CD14-positive monocyte (primary cell): ENCODE measurements around the gene PRDM10. TPM values are rescaled to one million over a fixed set of nuclear protein-coding genes. Genes with fewer than 3 reads are reported as not detected.

Experiments used
- DNase-seq, 3 donors: peaks; one replicate each; pipeline ENCODE4 v3.0.0-alpha.2; 2011 to 2022
- H2AFZ ChIP-seq: 2 replicates; pipeline ENCODE4 v1.6.0; 2012; ENCODE audit warnings: mild to moderate bottlenecking, low read depth, low read length, inconsistent platforms; ENCODE audit not compliant: insufficient read depth, poor library complexity, severe bottlenecking
- H3K27ac ChIP-seq, 2 donors: 1 replicate in 1 of 2; 2 replicates in 1 of 2; pipeline ENCODE4 v1.5.1; 2012 to 2013; ENCODE audit warnings: low read length in 2 of 2, control low read depth in 1 of 2, inconsistent platforms in 1 of 2, low read depth in 1 of 2, mild to moderate bottlenecking in 1 of 2
- H3K27me3 ChIP-seq, 2 donors: one replicate each; pipeline versions ENCODE4 v1.6.0 to v1.6.1; 2011 to 2013; ENCODE audit warnings: low read length in 2 of 2; ENCODE audit not compliant: control insufficient read depth in 2 of 2, insufficient read depth in 2 of 2
- H3K36me3 ChIP-seq, 2 donors: replicated peaks in 1 of 2; 1 replicate in 1 of 2; 2 replicates in 1 of 2; pipeline versions ENCODE4 v1.5.1 to v1.6.1; 2012 to 2013; ENCODE audit warnings: low read length in 2 of 2, control low read depth in 1 of 2, inconsistent platforms in 1 of 2, mild to moderate bottlenecking in 1 of 2; ENCODE audit not compliant: insufficient read depth in 2 of 2, control insufficient read depth in 1 of 2
- H3K4me1 ChIP-seq, 2 donors: 1 replicate in 1 of 2; 2 replicates in 1 of 2; pipeline versions ENCODE4 v1.5.1 to v1.6.1; 2012 to 2013; ENCODE audit warnings: low read length in 2 of 2, control low read depth in 1 of 2, inconsistent platforms in 1 of 2, mild to moderate bottlenecking in 1 of 2, moderate library complexity in 1 of 2; ENCODE audit not compliant: insufficient read depth in 2 of 2, control insufficient read depth in 1 of 2
- H3K4me2 ChIP-seq: replicated peaks from 2 replicates; pipeline ENCODE3; 2012; ENCODE audit warnings: low read length, moderate library complexity, mild to moderate bottlenecking; ENCODE audit not compliant: poor library complexity, severe bottlenecking; ENCODE audit errors: extremely low read depth
- H3K4me3 ChIP-seq, 3 experiments: fragments of 200-600 bp in 1 of 3; sonication (generic) in 1 of 3; replicated peaks in 1 of 3; 1 replicate in 2 of 3; 2 replicates in 1 of 3; pipeline ENCODE4 v1.5.1; 2011 to 2013; ENCODE audit warnings: low read length in 3 of 3, mild to moderate bottlenecking in 3 of 3, control low read depth in 2 of 3, low read depth in 2 of 3, inconsistent platforms in 1 of 3, moderate library complexity in 1 of 3
- H3K79me2 ChIP-seq: 2 replicates; pipeline ENCODE4 v1.6.0; 2012; ENCODE audit warnings: mild to moderate bottlenecking, control low read depth, inconsistent platforms, low read length, moderate library complexity; ENCODE audit not compliant: insufficient read depth
- H3K9ac ChIP-seq: 2 replicates; pipeline ENCODE4 v1.6.0; 2017; ENCODE audit warnings: low read length, mild to moderate bottlenecking; ENCODE audit not compliant: insufficient read depth, poor library complexity, severe bottlenecking
- H3K9me3 ChIP-seq, 2 donors: replicated peaks in 1 of 2; 1 replicate in 1 of 2; 2 replicates in 1 of 2; pipeline versions ENCODE4 v1.5.1 to v1.6.1; 2012 to 2013; ENCODE audit warnings: low read length in 2 of 2, control low read depth in 1 of 2; ENCODE audit not compliant: control insufficient read depth in 1 of 2, insufficient read depth in 1 of 2
- H4K20me1 ChIP-seq: 2 replicates; pipeline ENCODE4 v1.6.0; 2012; ENCODE audit warnings: mild to moderate bottlenecking, low read length, control low read depth, moderate library complexity; ENCODE audit not compliant: insufficient read depth
- H3K27ac Mint-ChIP-seq, 7 donors: one replicate each; pipeline ENCODE4 v1.8.0; 2020; ENCODE audit warnings: mild to moderate bottlenecking in 7 of 7, mixed read lengths in 7 of 7, moderate library complexity in 6 of 7, inconsistent platforms in 2 of 7
- H3K27me3 Mint-ChIP-seq, 3 donors: one replicate each; pipeline ENCODE4 v1.8.0; 2021 to 2022; ENCODE audit warnings: low read depth in 3 of 3, mild to moderate bottlenecking in 3 of 3, mixed read lengths in 3 of 3, moderate library complexity in 3 of 3, inconsistent platforms in 1 of 3
- H3K36me3 Mint-ChIP-seq, 2 donors: one replicate each; pipeline ENCODE4 v1.8.0; 2020; ENCODE audit warnings: mixed read lengths in 2 of 2, inconsistent platforms in 1 of 2, mild to moderate bottlenecking in 1 of 2
- H3K4me1 Mint-ChIP-seq: one replicate; pipeline ENCODE4 v1.8.0; 2020; ENCODE audit warnings: mild to moderate bottlenecking, mixed read lengths
- H3K4me3 Mint-ChIP-seq, 2 donors: one replicate each; pipeline ENCODE4 v1.8.0; 2020; ENCODE audit warnings: mild to moderate bottlenecking in 2 of 2, mixed read lengths in 2 of 2, moderate library complexity in 1 of 2
- H3K9me3 Mint-ChIP-seq, 7 donors: one replicate each; pipeline ENCODE4 v1.8.0; 2020 to 2022; ENCODE audit warnings: mixed read lengths in 7 of 7, mild to moderate bottlenecking in 6 of 7, moderate library complexity in 6 of 7, inconsistent platforms in 2 of 7
- CTCF ChIP-seq: fragments of 200-600 bp; IDR thresholded peaks from one replicate; pipeline ENCODE4 v1.8.0; 2022; ENCODE audit warnings: antibody characterized with exemption, mild to moderate bottlenecking
- WGBS: methylation state at CpG from one replicate; pipeline ENCODE4 v1.1.5; 2013; ENCODE audit warnings: missing lambda C conversion rate; ENCODE audit not compliant: insufficient coverage; 5-methylcytosine and 5-hydroxymethylcytosine counted together
- intact Hi-C, 2 donors: fragments of 100-400 bp; cut with micrococcal nuclease; formaldehyde crosslinking; loops; one replicate each; pipeline versions ENCODE4 v1.15.0 to v1.15.1; 2023
- polyA plus RNA-seq, 3 donors: library from polyadenylated mRNA; depleted of rRNA in 1 of 3; unstranded in 2 of 3; stranded (reverse) in 1 of 3; fragments of 300-500 nt in 2 of 3; fragments of >200 nt in 1 of 3; fragmentation: Illumina TruSeq in 2 of 3; gene quantifications; 1 replicate in 2 of 3; 2 replicates in 1 of 3; pipeline ENCODE4 v1.2.3, GENCODE V29; 2012 to 2021

PRDM10 gene
- polyA plus RNA-seq, 3 donors = 0.64 to 5.6 (median 1.1) TPM

GRCh38 chr11:129856036-129856435 is 146.6 kb downstream of the PRDM10 start:
- no peak for DNase-seq
- WGBS = 94% methylated on average over 5 of the region's 8 CpGs
- H3K4me2 ChIP-seq = no peak overlapping the region
- H3K27me3 ChIP-seq = no peaks in the 10 kb centered on the region
- H2AFZ ChIP-seq = no peak overlapping the region
- no peaks in the 10 kb centered on the region for H3K9me3 ChIP-seq
- H3K9ac ChIP-seq = no peak overlapping the region
- peaks cover 8 to 17% of the 10 kb centered on the region in 2 donors for H3K36me3 Mint-ChIP-seq
- no peaks in the 10 kb centered on the region for H4K20me1 ChIP-seq
- H3K4me1 Mint-ChIP-seq = peaks cover 15% of the 10 kb centered on the region
- no peak for TF ChIP-seq CTCF
- H3K79me2 ChIP-seq = no peaks in the 10 kb centered on the region
- intact Hi-C loops = no loop called here
- H3K4me1 ChIP-seq = peaks cover 0 to 2% of the 10 kb centered on the region in 2 donors
- H3K27ac ChIP-seq = no peak overlapping the region
- peaks cover 0 to 3% (median under 1%) of the 10 kb centered on the region in 3 donors for H3K27me3 Mint-ChIP-seq
- H3K4me3 Mint-ChIP-seq = no peak overlapping the region
- H3K9me3 Mint-ChIP-seq = no peaks in the 10 kb centered on the region
- H3K36me3 ChIP-seq = peaks cover 5 to 23% of the 10 kb centered on the region in 2 donors
- peak overlapping the region in 1 of 7 donors; percentile 37 for H3K27ac Mint-ChIP-seq
- H3K4me3 ChIP-seq = no peak overlapping the region

- H3K27ac Mint-ChIP-seq = no peak overlapping the region
- no peaks in the 10 kb centered on the region for H4K20me1 ChIP-seq
- 89% methylated on average over 8 of the region's 11 CpGs for WGBS
- no peaks in the 10 kb centered on the region for H3K27me3 ChIP-seq
- no peak overlapping the region for H3K27ac ChIP-seq
- no peak overlapping the region for H3K4me2 ChIP-seq
- no peak overlapping the region for H2AFZ ChIP-seq
- H3K9me3 Mint-ChIP-seq = no peaks in the 10 kb centered on the region
- no peak for DNase-seq
- H3K4me1 Mint-ChIP-seq = peaks cover 15% of the 10 kb centered on the region
- no peaks in the 10 kb centered on the region for H3K9me3 ChIP-seq
- no peak overlapping the region for H3K4me3 ChIP-seq
- no peak overlapping the region for H3K4me3 Mint-ChIP-seq
- peaks cover 6 to 9% of the 10 kb centered on the region in 2 donors for H3K36me3 Mint-ChIP-seq
- peaks cover 4 to 13% of the 10 kb centered on the region in 2 donors for H3K36me3 ChIP-seq
- peaks cover 0 to 3% (median 3%) of the 10 kb centered on the region in 3 donors for H3K27me3 Mint-ChIP-seq
- H3K9ac ChIP-seq = no peak overlapping the region
- no peak for TF ChIP-seq CTCF
- H3K79me2 ChIP-seq = no peaks in the 10 kb centered on the region
- H3K4me1 ChIP-seq = peaks cover 0 to 2% of the 10 kb centered on the region in 2 donors
- intact Hi-C loops = no loop called here
Observed at GRCh38 chr11:129855086-129855485, 147.5 kb downstream of the PRDM10 start.
